ENCODE measurements around the gene SBK2. TPM values are rescaled to one million over a fixed set of nuclear protein-coding genes. Genes with fewer than 3 reads are reported as not detected.

Gene SBK2
- total RNA-seq, 4 donors from 2014 or later, result not detected

GRCh38 chr19:55544014-55544413, 7.1 kb upstream of the SBK2 start:
- peaks cover 26 to 30% (median 28%) of the 10 kb centered on the region in 4 donors for H3K4me1 ChIP-seq
- no peak overlapping the region for H3K27ac ChIP-seq (replicated peaks in 1 of 4)
- intact Hi-C loops (cut with DNase I), result no loop called here
- peaks cover 0 to 52% (median 5%) of the 10 kb centered on the region in 4 donors for H3K27me3 ChIP-seq
- H3K9me3 ChIP-seq, result no peaks in the 10 kb centered on the region
- no peak for TF ChIP-seq POLR2AphosphoS5 (IDR thresholded peaks at IDR 0.05)
- TF ChIP-seq CTCF (IDR thresholded peaks at IDR 0.05), result no peak
- TF ChIP-seq EP300 (IDR thresholded peaks at IDR 0.05), result no peak
- TF ChIP-seq POLR2A (IDR thresholded peaks at IDR 0.05; ENCODE audit: low read depth), result no peak
- no peaks in the 10 kb centered on the region for H3K36me3 ChIP-seq
- no peak overlapping the region for H3K4me3 ChIP-seq
- WGBS, result 77% methylated on average over 14 of the region's 15 CpGs
- no peak for DNase-seq (ENCODE audit: extremely low spot score)

DNA sequence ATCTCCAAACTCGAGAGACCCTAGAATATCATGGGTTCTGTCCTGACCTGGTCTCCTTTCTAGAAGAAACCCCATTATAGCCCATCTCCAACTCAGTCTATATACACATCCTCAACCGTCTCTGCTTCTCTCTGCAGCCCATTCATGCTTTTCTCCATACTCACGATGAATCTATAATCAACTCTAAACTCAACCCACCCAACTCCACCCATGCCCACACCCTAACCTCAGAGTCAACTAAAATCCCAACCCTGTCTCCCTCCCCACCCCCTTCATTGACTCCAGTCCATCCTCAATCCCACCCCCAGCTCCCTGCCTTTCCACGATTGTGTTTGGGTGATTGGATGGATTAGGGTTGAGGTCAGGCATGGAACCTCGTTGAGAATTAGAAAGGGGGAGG, 6.6 kb upstream of the SBK2 start:
- Histone ChIP-seq H3K36me3 (no peaks in the 10 kb centered on the region), H3K27ac (replicated peaks in 1 of 4) (no peak overlapping the region), H3K27me3 (peaks cover 0 to 48% (median 5%) of the 10 kb centered on the region in 4 donors), H3K9me3 (no peaks in the 10 kb centered on the region), H3K4me3 (no peak overlapping the region), H3K4me1 (peaks cover 26 to 32% (median 28%) of the 10 kb centered on the region in 4 donors)
- WGBS, result 76% methylated on average over 5 of the region's 5 CpGs
- DNase-seq (ENCODE audit: extremely low spot score), result no peak
- intact Hi-C loops (cut with DNase I), result no loop called here
- TF ChIP-seq POLR2A (IDR thresholded peaks at IDR 0.05; ENCODE audit: low read depth), result no peak
- TF ChIP-seq CTCF (IDR thresholded peaks at IDR 0.05), result no peak
- no peak for TF ChIP-seq POLR2AphosphoS5 (IDR thresholded peaks at IDR 0.05)
- TF ChIP-seq EP300 (IDR thresholded peaks at IDR 0.05), result no peak

DNA sequence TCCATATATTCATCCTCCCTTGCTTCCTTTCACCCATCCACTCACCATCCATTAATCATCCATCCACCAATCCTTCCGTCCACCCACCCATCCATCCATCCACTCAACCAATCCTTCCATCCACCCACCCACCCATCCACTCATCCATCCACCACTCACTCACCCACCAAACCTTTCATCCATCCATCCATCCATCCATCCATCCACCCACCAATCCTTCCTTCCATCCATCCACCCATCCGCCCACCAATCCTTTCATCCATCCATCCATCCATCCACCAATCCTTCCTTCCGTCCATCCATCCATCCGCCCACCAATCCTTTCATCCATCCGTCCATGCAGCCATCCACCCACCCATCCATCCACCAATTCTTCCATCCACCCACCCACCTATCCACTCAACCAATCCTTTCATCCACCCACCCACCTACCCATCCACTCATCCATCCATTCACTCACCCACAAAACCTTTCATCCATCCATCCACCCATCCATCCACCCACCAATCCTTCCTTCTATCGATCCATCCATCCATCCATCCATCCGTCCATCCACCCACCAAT, 5.4 kb upstream of the SBK2 start:
- DNase-seq (ENCODE audit: extremely low spot score), result no peak
- peaks cover 22 to 30% (median 25%) of the 10 kb centered on the region in 4 donors for H3K4me1 ChIP-seq
- intact Hi-C loops (cut with DNase I), result no loop called here
- no peaks in the 10 kb centered on the region for H3K9me3 ChIP-seq
- 90% methylated on average over 7 of the region's 7 CpGs for WGBS
- H3K27ac ChIP-seq (replicated peaks in 1 of 4), result no peak overlapping the region
- peaks cover 0 to 36% (median 5%) of the 10 kb centered on the region in 4 donors for H3K27me3 ChIP-seq
- no peaks in the 10 kb centered on the region for H3K36me3 ChIP-seq
- H3K4me3 ChIP-seq, result no peak overlapping the region
- TF ChIP-seq CTCF (IDR thresholded peaks at IDR 0.05), result no peak
- no peak for TF ChIP-seq EP300 (IDR thresholded peaks at IDR 0.05)
- no peak for TF ChIP-seq POLR2AphosphoS5 (IDR thresholded peaks at IDR 0.05)
- TF ChIP-seq POLR2A (IDR thresholded peaks at IDR 0.05; ENCODE audit: low read depth), result no peak

DNA sequence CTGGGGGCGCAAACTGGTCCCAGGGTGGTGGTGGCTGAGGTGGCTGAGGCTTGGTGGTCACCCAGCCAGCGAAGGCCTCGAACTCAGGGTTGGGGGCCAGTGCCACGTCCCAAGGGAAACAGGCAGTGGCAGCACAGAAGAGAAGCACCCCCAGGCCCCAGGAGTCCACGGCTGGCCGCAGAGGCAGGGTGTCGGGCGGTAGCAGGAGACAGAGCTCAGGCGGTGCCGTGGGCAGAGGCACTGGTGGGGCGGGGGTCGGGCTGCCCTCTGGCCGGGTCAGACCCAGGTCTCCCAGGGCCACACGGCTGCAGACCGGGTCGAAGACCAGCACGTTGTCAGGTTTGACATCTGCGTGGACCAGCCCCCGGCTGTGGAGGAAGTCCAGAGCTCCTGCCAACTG, 4.2 kb upstream of the SBK2 start:
- H3K36me3 ChIP-seq, result no peaks in the 10 kb centered on the region
- peaks cover 9 to 17% (median 13%) of the 10 kb centered on the region in 4 donors for H3K4me1 ChIP-seq
- no peak for DNase-seq (ENCODE audit: extremely low spot score)
- intact Hi-C loops (cut with DNase I), result no loop called here
- WGBS, result 82% methylated on average over 7 of the region's 19 CpGs
- TF ChIP-seq EP300 (IDR thresholded peaks at IDR 0.05) (no peak), POLR2A (IDR thresholded peaks at IDR 0.05; ENCODE audit: low read depth) (no peak), CTCF (IDR thresholded peaks at IDR 0.05) (no peak), POLR2AphosphoS5 (IDR thresholded peaks at IDR 0.05) (no peak)
- peaks cover 0 to 33% (median 5%) of the 10 kb centered on the region in 4 donors for H3K27me3 ChIP-seq
- no peak overlapping the region for H3K4me3 ChIP-seq
- no peaks in the 10 kb centered on the region for H3K9me3 ChIP-seq
- no peak overlapping the region for H3K27ac ChIP-seq (replicated peaks in 1 of 4)

DNA sequence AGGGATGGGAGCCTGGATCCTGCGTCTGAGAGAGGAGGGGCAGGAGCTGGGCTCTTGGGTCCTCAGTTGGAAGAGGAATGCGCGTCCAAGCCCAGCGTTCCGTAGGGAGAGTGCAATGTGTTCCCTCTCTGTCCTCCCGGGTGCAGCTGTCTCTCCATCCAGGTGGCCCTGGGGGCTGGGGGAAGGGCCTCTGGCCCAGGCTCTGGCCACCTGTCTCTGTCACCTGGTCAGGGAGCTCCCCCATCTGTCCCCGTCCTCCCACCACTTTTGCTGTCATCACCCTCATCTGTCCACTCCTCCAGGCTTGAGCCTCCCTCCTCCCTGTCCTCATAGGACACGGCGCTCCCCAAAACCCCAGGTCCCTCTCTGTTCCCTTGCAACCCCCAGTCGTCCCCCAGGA, 3.7 kb upstream of the SBK2 start:
- H3K4me1 ChIP-seq, result peaks cover 5 to 13% (median 8%) of the 10 kb centered on the region in 4 donors
- H3K36me3 ChIP-seq, result no peaks in the 10 kb centered on the region
- H3K4me3 ChIP-seq, result no peak overlapping the region
- H3K27me3 ChIP-seq, result peaks cover 0 to 29% (median 5%) of the 10 kb centered on the region in 4 donors
- TF ChIP-seq POLR2A (IDR thresholded peaks at IDR 0.05; ENCODE audit: low read depth) (no peak), POLR2AphosphoS5 (IDR thresholded peaks at IDR 0.05) (no peak), CTCF (IDR thresholded peaks at IDR 0.05) (no peak), EP300 (IDR thresholded peaks at IDR 0.05) (no peak)
- no peak overlapping the region for H3K27ac ChIP-seq (replicated peaks in 1 of 4)
- 64% methylated on average over 10 of the region's 10 CpGs for WGBS
- intact Hi-C loops (cut with DNase I), result no loop called here
- DNase-seq (ENCODE audit: extremely low spot score), result no peak
- no peaks in the 10 kb centered on the region for H3K9me3 ChIP-seq
